ENCODE data around the gene KRCC1.

KRCC1 gene

DNA sequence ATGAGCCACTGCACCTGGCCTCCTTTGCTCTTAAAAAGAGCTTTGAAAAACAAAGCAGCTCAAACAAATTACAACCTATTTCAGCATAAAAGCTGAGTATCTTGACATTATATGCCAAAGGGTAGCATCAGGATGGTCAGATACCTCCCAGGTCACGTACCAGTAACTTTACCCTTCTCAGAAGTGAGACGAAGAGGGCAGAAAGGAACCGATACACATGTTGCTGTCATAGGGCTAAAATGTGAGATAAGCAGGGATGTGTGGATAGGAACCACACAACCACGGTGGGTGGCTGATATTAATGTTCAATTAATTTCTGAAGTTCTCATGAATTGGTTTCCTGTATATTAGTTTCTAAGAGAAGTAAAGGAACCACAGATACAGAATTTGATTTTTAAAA lies 26.7 kb downstream of the KRCC1 start:
- no peak overlapping the region for H3K9ac ChIP-seq (ENCODE audit: low read depth, low read length, poor library complexity)
- H2BK5ac ChIP-seq (ENCODE audit: low read length), result no peak overlapping the region
- no peaks in the 10 kb centered on the region for H3K4me1 ChIP-seq (ENCODE audit: control insufficient read depth in 2 of 2, insufficient read depth in 1 of 2, low read depth in 1 of 2, low read length in 2 of 2)
- H2BK15ac ChIP-seq (ENCODE audit: low read length), result no peak overlapping the region
- H3K4me2 ChIP-seq (ENCODE audit: insufficient read depth, low read length, poor library complexity, severe bottlenecking), result no peak overlapping the region
- no peaks in the 10 kb centered on the region for H3K27me3 ChIP-seq (ENCODE audit: control insufficient read depth in 3 of 3, insufficient read depth in 3 of 3, low read depth in 1 of 3, low read length in 3 of 3)
- no peak overlapping the region for H3K27ac ChIP-seq (replicated peaks; ENCODE audit: low read length)
- H2BK12ac ChIP-seq (ENCODE audit: low read length), result no peak overlapping the region
- H4K8ac ChIP-seq (ENCODE audit: low read depth, low read length), result no peak overlapping the region
- H2AFZ ChIP-seq (ENCODE audit: low read length), result no peak overlapping the region
- no peak overlapping the region for H3K23ac ChIP-seq (ENCODE audit: low read depth, low read length, poor library complexity)
- no peak overlapping the region for H4K91ac ChIP-seq (ENCODE audit: low read depth, low read length, poor library complexity)
- whole genome bisulfite sequencing, 2 donors (ENCODE audit: extremely low coverage in 2 of 2, insufficient read length in 2 of 2, insufficient replicate concordance in 1 of 2), result no CpG with 5 or more reads among the region's 4 CpGs
- no peaks in the 10 kb centered on the region for H3K9me3 ChIP-seq (replicated peaks in 1 of 2; ENCODE audit: control insufficient read depth in 2 of 2, insufficient read depth in 1 of 2, low read depth in 1 of 2, low read length in 2 of 2)
- H3K14ac ChIP-seq (ENCODE audit: low read length), result no peak overlapping the region
- H2AK5ac ChIP-seq (ENCODE audit: low read depth, low read length), result no peak overlapping the region
- no peak overlapping the region for H3K4ac ChIP-seq (ENCODE audit: low read length)
- no peaks in the 10 kb centered on the region for H3K79me1 ChIP-seq (ENCODE audit: low read depth, low read length)
- H3K4me3 ChIP-seq (ENCODE audit: low read length in 2 of 2), result no peak overlapping the region
- H2BK120ac ChIP-seq (ENCODE audit: low read depth, low read length), result no peak overlapping the region
- no peak for DNase-seq (ENCODE audit: low spot score)
- H3K18ac ChIP-seq (ENCODE audit: low read length), result no peak overlapping the region
- peaks cover 3 to 73% of the 10 kb centered on the region in 2 donors for H3K36me3 ChIP-seq (replicated peaks in 1 of 2; ENCODE audit: control insufficient read depth in 2 of 2, insufficient read depth in 2 of 2, low read length in 2 of 2)

- no peak overlapping the region for H3K4ac ChIP-seq (ENCODE audit: low read length)
- H2AK5ac ChIP-seq (ENCODE audit: low read depth, low read length), result no peak overlapping the region
- no peak overlapping the region for H4K91ac ChIP-seq (ENCODE audit: low read depth, low read length, poor library complexity)
- H3K23ac ChIP-seq (ENCODE audit: low read depth, low read length, poor library complexity), result no peak overlapping the region
- WGBS, 2 donors (ENCODE audit: extremely low coverage in 2 of 2, insufficient read length in 2 of 2, insufficient replicate concordance in 1 of 2), result no CpG with 5 or more reads among the region's 10 CpGs
- no peak overlapping the region for H3K4me2 ChIP-seq (ENCODE audit: insufficient read depth, low read length, poor library complexity, severe bottlenecking)
- H3K4me1 ChIP-seq (ENCODE audit: control insufficient read depth in 2 of 2, insufficient read depth in 1 of 2, low read depth in 1 of 2, low read length in 2 of 2), result no peaks in the 10 kb centered on the region
- no peak overlapping the region for H2BK120ac ChIP-seq (ENCODE audit: low read depth, low read length)
- H4K8ac ChIP-seq (ENCODE audit: low read depth, low read length), result no peak overlapping the region
- no peak overlapping the region for H2AFZ ChIP-seq (ENCODE audit: low read length)
- no peak overlapping the region for H3K18ac ChIP-seq (ENCODE audit: low read length)
- H3K9ac ChIP-seq (ENCODE audit: low read depth, low read length, poor library complexity), result no peak overlapping the region
- no peak for DNase-seq (ENCODE audit: low spot score)
- no peak overlapping the region for H3K4me3 ChIP-seq (ENCODE audit: low read length in 2 of 2)
- no peaks in the 10 kb centered on the region for H3K9me3 ChIP-seq (replicated peaks in 1 of 2; ENCODE audit: control insufficient read depth in 2 of 2, insufficient read depth in 1 of 2, low read depth in 1 of 2, low read length in 2 of 2)
- H3K27me3 ChIP-seq (ENCODE audit: control insufficient read depth in 3 of 3, insufficient read depth in 3 of 3, low read depth in 1 of 3, low read length in 3 of 3), result no peaks in the 10 kb centered on the region
- peaks cover 3 to 64% of the 10 kb centered on the region in 2 donors for H3K36me3 ChIP-seq (replicated peaks in 1 of 2; ENCODE audit: control insufficient read depth in 2 of 2, insufficient read depth in 2 of 2, low read length in 2 of 2)
- no peak overlapping the region for H2BK15ac ChIP-seq (ENCODE audit: low read length)
- H3K14ac ChIP-seq (ENCODE audit: low read length), result no peak overlapping the region
- H3K27ac ChIP-seq (replicated peaks; ENCODE audit: low read length), result no peak overlapping the region
- H3K79me1 ChIP-seq (ENCODE audit: low read depth, low read length), result no peaks in the 10 kb centered on the region
- H2BK5ac ChIP-seq (ENCODE audit: low read length), result no peak overlapping the region
- H2BK12ac ChIP-seq (ENCODE audit: low read length), result no peak overlapping the region
These were observed 27.7 kb downstream of the KRCC1 start for GRCh38 chr2:88027697-88028389.

DNA sequence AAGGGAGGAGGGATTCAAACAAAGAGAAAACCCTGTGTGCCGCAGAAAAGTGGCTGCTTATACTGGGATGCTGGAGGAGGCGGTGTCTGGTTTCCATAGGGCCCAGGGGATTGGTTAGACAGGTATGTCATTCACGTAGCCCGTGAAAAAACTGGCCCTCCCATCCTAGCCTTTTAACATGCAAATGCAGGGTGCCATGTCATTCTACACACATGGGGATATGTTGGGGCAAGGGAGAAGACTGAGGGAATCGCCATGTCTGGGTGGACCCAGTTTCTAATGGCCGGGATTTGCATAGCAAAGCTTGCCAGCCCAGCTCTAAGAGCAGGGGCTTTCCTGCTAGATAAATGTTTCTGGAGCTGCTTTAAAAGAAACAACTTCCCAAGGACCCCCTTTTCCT lies 31.1 kb downstream of the KRCC1 start:
- H3K9me3 ChIP-seq (replicated peaks in 1 of 2; ENCODE audit: control insufficient read depth in 2 of 2, insufficient read depth in 1 of 2, low read depth in 1 of 2, low read length in 2 of 2), result no peaks in the 10 kb centered on the region
- no peak overlapping the region for H3K9ac ChIP-seq (ENCODE audit: low read depth, low read length, poor library complexity)
- H2BK5ac ChIP-seq (ENCODE audit: low read length), result no peak overlapping the region
- H3K4me3 ChIP-seq (ENCODE audit: low read length in 2 of 2), result no peak overlapping the region
- no CpG with 5 or more reads among the region's 6 CpGs for WGBS, 2 donors (ENCODE audit: extremely low coverage in 2 of 2, insufficient read length in 2 of 2, insufficient replicate concordance in 1 of 2)
- no peak overlapping the region for H4K8ac ChIP-seq (ENCODE audit: low read depth, low read length)
- H3K23ac ChIP-seq (ENCODE audit: low read depth, low read length, poor library complexity), result no peak overlapping the region
- DNase-seq (ENCODE audit: low spot score), result no peak
- H3K4me1 ChIP-seq (ENCODE audit: control insufficient read depth in 2 of 2, insufficient read depth in 1 of 2, low read depth in 1 of 2, low read length in 2 of 2), result peaks cover 0 to 1% of the 10 kb centered on the region in 2 donors
- no peaks in the 10 kb centered on the region for H3K79me1 ChIP-seq (ENCODE audit: low read depth, low read length)
- H3K14ac ChIP-seq (ENCODE audit: low read length), result no peak overlapping the region
- no peak overlapping the region for H3K4ac ChIP-seq (ENCODE audit: low read length)
- H3K27me3 ChIP-seq (ENCODE audit: control insufficient read depth in 3 of 3, insufficient read depth in 3 of 3, low read depth in 1 of 3, low read length in 3 of 3), result no peaks in the 10 kb centered on the region
- H3K36me3 ChIP-seq (replicated peaks in 1 of 2; ENCODE audit: control insufficient read depth in 2 of 2, insufficient read depth in 2 of 2, low read length in 2 of 2), result peaks cover 3 to 33% of the 10 kb centered on the region in 2 donors
- H2AFZ ChIP-seq (ENCODE audit: low read length), result peak overlapping the region; percentile 30
- H4K91ac ChIP-seq (ENCODE audit: low read depth, low read length, poor library complexity), result no peak overlapping the region
- no peak overlapping the region for H3K18ac ChIP-seq (ENCODE audit: low read length)
- H2BK12ac ChIP-seq (ENCODE audit: low read length), result no peak overlapping the region
- no peak overlapping the region for H3K27ac ChIP-seq (replicated peaks; ENCODE audit: low read length)
- no peak overlapping the region for H2BK15ac ChIP-seq (ENCODE audit: low read length)
- no peak overlapping the region for H2BK120ac ChIP-seq (ENCODE audit: low read depth, low read length)
- no peak overlapping the region for H3K4me2 ChIP-seq (ENCODE audit: insufficient read depth, low read length, poor library complexity, severe bottlenecking)
- no peak overlapping the region for H2AK5ac ChIP-seq (ENCODE audit: low read depth, low read length)

DNA sequence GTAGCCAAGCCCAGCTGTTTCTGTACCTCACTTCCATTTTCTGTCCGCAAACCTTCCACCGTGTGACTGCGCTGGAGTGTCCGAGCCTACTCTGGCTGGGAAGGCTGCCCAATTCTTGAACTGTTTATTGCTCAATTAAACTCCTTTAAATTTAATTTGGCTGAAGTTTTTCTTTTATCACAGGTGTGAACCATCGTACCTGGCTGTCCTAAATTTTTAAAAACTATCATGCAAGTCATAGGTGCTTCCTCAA lies 33.0 kb downstream of the KRCC1 start:
- no peak for DNase-seq (ENCODE audit: low spot score)
- Histone ChIP-seq H3K36me3 (replicated peaks in 1 of 2; ENCODE audit: control insufficient read depth in 2 of 2, insufficient read depth in 2 of 2, low read length in 2 of 2) (peaks cover 0 to 14% of the 10 kb centered on the region in 2 donors), H3K79me1 (ENCODE audit: low read depth, low read length) (no peaks in the 10 kb centered on the region), H2BK12ac (ENCODE audit: low read length) (no peak overlapping the region), H3K14ac (ENCODE audit: low read length) (no peak overlapping the region), H3K9me3 (replicated peaks in 1 of 2; ENCODE audit: control insufficient read depth in 2 of 2, insufficient read depth in 1 of 2, low read depth in 1 of 2, low read length in 2 of 2) (no peaks in the 10 kb centered on the region), H3K18ac (ENCODE audit: low read length) (no peak overlapping the region), H3K23ac (ENCODE audit: low read depth, low read length, poor library complexity) (no peak overlapping the region), H2BK15ac (ENCODE audit: low read length) (no peak overlapping the region), H3K9ac (ENCODE audit: low read depth, low read length, poor library complexity) (no peak overlapping the region), H2BK5ac (ENCODE audit: low read length) (no peak overlapping the region), H2AFZ (ENCODE audit: low read length) (no peak overlapping the region), H3K4me1 (ENCODE audit: control insufficient read depth in 2 of 2, insufficient read depth in 1 of 2, low read depth in 1 of 2, low read length in 2 of 2) (peaks cover 2 to 15% of the 10 kb centered on the region in 2 donors), H4K8ac (ENCODE audit: low read depth, low read length) (no peak overlapping the region), H3K27ac (replicated peaks; ENCODE audit: low read length) (no peak overlapping the region), H3K4me2 (ENCODE audit: insufficient read depth, low read length, poor library complexity, severe bottlenecking) (no peak overlapping the region), H2AK5ac (ENCODE audit: low read depth, low read length) (no peak overlapping the region), H3K4ac (ENCODE audit: low read length) (no peak overlapping the region), H3K27me3 (ENCODE audit: control insufficient read depth in 3 of 3, insufficient read depth in 3 of 3, low read depth in 1 of 3, low read length in 3 of 3) (no peaks in the 10 kb centered on the region), H2BK120ac (ENCODE audit: low read depth, low read length) (no peak overlapping the region), H3K4me3 (ENCODE audit: low read length in 2 of 2) (no peak overlapping the region), H4K91ac (ENCODE audit: low read depth, low read length, poor library complexity) (no peak overlapping the region)
- no CpG with 5 or more reads among the region's 5 CpGs for WGBS, 2 donors (ENCODE audit: extremely low coverage in 2 of 2, insufficient read length in 2 of 2, insufficient replicate concordance in 1 of 2)

All from neuronal stem cell (in vitro differentiated cells).